ENCODE results near the gene GLIPR1L1.

DNA sequence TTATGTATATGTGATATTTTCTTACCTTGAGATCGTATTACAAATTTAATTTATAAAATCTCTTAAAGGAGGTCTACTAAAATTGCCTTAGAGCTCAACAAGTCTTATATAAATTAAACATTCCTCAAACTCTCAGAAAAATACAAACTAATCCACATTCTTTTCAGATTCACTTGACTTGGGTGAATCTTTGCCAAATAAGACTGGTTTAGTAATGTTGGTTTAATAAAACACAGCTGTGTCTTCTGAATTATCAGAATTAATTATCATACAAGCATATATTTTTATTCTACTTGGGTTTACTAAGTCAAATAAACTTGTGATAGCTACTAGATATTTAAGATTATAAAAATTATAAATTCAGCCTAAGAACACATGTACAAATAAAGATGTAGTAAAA, 69.8 kb downstream of the GLIPR1L1 start:
- no peak for TF ChIP-seq SIN3A (IDR thresholded peaks at IDR 0.05; ENCODE audit: low read depth)
- no peak for TF ChIP-seq POLR2A (IDR thresholded peaks at IDR 0.05; ENCODE audit: borderline replicate concordance, extremely low read depth, insufficient read depth, insufficient read length)
- no peak for TF ChIP-seq POLR2AphosphoS5 (IDR thresholded peaks at IDR 0.05; ENCODE audit: low read depth, low read length)

Data from HCT116 (cell line).